Measurements from ENCODE around the gene PARK7.
"Not testable (repeated sequence)": the region's sequence is repeated elsewhere in the genome, so short reads cannot be mapped to it uniquely, and the experiment has no call there.

PARK7 gene

GRCh38 chr1:7961216-7962013, at the start of gene PARK7:
Gene PARK7, plus strand, starts transcription at chr1:7961711. Its CDS starts 1,075 bp downstream, at chr1:7962786.
- peak; percentile 100 for DNase-seq

DNA sequence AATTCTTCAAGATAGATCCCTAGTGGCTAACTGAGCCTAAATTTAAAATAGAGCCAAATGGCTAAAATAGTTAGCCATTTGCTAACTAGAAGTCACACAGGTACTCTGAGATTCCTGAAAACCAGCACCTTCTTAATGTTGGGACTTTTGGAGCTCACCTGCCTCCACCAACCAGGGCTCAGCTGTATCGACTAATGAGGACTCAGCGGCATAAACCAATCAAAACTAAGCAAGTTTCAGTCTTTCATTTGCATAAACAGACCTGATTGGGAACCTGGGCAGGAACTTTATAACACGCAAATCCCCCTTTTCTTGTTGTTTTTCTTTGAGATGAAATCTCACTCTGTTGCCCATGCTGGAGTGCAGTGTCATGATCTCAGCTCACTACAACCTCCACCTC, 49.4 kb upstream of the PARK7 start:
- no peak for DNase-seq

DNA sequence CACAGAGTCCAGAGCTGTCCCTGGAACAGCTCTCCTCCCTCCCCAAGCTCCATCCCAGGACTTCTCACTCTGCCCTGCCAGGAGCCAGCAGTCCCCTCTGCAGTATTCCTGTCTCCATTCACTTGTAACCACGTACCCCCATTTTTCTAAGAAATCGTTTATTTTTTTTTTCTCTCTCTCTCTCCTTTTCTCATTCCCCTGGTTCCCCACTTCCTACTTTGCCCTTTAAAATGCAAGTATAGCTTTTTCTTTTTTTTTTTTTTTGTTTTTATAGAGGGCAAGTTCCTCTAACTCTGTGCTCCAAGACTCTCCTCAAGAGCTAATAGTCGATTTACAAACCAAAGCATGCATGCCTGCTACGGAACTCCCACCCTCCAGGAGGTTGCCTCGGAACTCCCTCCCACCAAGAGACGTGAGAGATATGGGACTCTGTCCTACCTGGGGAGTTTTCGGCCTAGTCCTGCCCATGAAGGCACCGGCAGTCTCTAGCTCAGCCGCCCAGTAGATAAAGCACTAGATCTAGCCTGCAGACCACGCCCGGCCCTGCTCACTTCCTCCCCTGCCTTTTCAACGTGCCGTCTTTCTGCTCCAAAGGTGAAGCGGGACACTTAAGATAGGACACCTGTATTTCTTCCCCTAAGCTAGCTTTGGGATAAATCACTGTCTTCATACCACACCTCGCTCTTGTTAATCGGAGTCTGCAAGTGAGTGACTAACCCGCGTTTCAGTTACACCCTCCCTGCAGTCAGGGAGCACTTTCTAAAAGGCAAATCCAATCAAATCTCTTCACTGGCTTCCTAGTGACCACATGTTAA, 48.6 kb upstream of the PARK7 start:
- DNase-seq, result no peak

DNA sequence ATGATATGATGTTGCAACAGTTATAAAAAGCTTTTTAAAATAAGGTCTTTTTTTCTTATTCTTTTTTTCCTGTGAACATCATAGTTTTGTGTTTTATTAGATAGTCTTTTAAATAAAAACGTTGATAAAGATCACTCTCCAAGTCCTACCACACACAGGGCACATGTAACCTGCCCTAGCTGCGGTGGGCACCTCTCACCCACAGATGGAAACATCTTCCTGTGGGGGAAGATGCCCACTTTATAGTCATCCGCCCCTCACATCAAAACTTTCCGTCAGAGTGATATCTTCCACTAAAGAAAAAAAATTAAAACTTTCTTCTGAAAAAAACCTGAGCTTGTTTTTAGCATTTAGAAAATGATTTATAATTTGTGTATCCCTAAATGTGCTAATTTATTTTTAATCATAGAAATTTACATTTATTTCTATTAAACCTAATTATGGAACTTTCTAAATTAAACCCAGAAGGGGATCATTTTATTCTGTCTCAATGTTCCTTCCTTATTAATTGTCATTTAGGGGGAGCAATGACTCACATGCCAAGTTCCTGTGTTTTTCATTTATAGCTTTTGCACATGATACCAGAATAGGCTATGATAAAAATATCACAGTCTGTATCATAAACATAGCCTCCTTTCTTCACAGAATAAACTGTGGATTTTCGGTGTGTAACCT, 45.5 kb upstream of the PARK7 start:
- DNase-seq, result no peak

GRCh38 chr1:7916501-7916830, 45.0 kb upstream of the PARK7 start:
- DNase-seq, result no peak

DNA sequence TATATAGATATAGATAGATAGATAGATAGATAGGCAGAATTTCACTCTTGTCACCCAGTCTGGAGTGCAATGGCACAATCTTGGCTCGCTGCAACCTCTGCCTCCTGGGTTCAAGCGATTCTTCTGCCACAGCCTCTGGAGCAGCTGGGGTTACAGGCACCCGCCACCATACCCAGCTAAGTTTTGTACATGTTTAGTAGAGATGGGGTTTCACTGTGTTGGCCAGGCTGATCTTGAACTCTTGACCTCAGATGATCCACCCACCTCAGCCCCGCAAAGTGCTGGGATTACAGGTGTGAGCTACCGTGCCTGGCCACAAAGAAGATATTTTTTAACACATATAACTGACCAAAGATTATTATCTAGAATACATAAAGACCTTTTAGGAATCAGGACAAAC, 43.5 kb upstream of the PARK7 start:
- not testable (repeated sequence) for DNase-seq

GRCh38 chr1:7919880-7920279, 41.6 kb upstream of the PARK7 start:
- no peak for DNase-seq

GRCh38 chr1:7921796-7922195, 39.7 kb upstream of the PARK7 start:
- DNase-seq, result no peak

DNA sequence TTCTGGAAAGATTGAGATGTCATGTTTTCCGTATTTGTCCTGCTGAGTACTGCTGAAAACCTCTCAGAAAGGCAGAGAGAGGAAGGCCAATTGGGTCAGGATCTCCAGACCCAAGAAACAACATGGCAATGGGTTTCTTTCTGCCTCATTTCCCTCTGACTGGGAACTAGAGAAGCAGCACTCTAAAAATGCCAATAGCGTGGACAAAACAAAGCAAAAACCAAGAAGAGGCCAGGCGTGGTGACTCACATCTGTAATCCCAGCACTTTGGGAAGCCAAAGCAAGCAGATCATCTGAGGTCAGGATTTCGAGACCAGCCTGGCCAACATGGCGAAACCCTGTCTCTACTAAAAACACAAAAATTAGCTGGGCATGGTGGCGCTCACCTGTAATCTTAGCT, 39.2 kb upstream of the PARK7 start:
- no peak for DNase-seq

DNA sequence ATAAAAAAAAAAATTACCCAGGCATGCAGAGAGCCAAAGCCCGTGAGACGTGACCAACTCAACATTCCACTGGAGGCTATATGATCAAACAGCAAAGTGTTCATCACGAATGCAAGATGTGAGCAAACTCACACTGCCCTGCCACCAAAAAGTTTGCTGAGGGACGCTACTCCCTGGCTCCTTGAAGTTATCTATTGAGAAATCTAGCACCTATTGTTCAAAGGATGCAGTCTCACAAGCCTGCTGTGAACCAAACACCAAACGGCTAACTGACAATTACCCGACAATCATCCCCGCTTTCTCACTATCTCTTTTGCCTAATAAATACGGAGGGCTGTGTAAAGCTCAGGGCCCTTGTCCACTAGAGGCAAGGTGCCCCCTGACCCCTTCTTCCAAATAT, 34.5 kb upstream of the PARK7 start:
- DNase-seq, result not testable (repeated sequence)

DNA sequence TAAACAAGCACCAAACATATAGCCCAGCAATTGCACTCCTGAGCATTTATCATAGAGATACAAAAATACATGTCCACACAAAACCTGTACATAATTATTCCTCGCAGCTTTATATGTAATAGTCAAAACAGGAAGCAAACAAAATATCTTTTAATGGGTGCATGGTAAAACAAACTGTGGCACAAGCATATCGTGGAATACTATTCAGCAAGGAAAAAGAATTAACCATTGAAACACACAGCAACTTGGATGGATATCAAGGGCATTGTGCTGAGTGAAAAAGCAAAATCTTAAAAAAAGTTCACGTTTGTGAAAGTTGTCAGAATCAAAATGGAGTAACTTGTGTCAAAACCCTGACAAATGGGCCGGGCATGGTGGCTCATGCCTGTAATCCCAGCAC, 33.3 kb upstream of the PARK7 start:
- no peak for DNase-seq

- DNase-seq, result no peak
Observed at GRCh38 chr1:7929637-7930036, 31.9 kb upstream of the PARK7 start.

DNA sequence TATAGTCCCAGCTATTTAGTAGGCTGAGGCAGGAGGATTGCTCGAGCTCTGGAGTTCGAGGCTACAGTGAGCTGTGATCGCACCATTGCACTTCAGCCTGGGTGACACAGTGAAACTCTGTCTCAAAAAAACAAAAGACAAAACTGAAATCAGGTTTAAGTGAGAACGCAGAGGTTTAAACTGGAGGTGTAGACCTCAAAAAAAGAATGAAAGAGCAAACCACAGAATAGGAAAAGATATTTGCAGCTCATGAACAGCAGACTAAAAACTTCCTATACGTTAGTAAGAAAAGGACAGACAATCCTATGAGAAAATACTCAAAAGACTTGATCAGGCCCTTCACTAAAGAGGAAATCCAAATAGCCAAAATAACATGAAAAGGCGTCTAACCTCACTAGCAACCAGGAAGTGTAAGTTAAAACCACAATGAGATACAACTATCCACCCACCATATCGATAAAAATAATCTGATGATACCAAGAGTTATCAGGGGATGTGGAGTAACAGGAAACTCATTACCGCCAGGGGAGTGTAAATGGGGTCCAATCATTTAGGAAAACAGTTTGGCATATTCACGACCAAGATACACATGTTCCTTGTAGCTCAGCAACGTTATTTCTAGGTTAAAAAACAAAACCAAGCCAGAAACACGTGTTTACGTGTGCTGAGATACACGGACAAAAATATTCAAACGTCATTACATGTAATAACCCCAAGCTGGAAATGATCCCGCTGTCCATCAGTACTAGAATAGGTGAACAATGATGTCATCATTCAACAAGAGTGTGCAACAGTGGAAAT, 30.7 kb upstream of the PARK7 start:
- peak; percentile 28 for DNase-seq

DNA sequence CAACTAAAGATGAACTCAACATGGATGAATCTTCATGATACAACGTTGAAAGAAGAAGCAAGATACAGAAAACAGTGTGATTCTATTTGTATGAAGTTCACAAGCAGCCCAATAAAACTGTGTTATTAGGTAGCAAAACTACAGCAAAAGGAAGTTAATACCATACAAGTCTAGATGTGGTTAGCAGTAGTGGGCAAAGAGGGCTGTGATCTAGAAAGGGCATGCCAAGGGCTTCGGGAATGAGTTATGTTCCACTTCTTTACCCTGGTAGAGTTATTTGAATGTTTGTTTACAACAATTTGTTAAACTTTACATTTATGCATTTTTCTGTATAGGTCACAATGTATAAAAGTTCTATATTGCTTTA, 30.1 kb upstream of the PARK7 start:
- DNase-seq, result no peak

DNA sequence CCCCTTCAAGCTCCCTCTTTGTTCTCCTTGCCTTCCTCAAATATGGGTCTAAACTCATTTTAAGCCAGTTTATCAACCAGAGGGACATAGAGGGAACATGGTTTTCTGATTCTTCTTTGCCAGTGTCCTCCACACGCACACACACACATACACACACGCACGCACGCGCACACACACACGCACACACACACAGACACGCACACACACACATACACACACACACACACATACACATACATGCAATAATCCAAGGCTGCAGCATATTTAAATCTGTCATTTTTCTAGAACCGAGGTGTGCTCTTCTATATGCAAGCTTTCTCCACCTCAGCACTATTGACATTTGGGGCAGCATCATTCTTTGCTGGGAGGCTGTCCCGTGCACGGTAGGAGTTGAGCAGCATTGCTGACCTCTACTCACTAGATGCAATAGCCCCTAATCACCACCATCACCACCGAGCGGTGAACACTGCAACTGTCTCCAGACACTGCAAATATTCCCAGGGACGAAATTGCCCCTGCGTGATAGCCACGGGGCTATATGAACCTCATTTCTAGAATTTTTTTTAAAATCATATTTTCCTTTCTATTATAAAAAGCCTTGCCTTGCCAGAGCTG, 28.9 kb upstream of the PARK7 start:
- DNase-seq, result no peak

- no peak for DNase-seq
Observed at GRCh38 chr1:7938070-7938469, 23.4 kb upstream of the PARK7 start.

- DNase-seq, result no peak
Observed at GRCh38 chr1:7940034-7940433, 21.5 kb upstream of the PARK7 start.

DNA sequence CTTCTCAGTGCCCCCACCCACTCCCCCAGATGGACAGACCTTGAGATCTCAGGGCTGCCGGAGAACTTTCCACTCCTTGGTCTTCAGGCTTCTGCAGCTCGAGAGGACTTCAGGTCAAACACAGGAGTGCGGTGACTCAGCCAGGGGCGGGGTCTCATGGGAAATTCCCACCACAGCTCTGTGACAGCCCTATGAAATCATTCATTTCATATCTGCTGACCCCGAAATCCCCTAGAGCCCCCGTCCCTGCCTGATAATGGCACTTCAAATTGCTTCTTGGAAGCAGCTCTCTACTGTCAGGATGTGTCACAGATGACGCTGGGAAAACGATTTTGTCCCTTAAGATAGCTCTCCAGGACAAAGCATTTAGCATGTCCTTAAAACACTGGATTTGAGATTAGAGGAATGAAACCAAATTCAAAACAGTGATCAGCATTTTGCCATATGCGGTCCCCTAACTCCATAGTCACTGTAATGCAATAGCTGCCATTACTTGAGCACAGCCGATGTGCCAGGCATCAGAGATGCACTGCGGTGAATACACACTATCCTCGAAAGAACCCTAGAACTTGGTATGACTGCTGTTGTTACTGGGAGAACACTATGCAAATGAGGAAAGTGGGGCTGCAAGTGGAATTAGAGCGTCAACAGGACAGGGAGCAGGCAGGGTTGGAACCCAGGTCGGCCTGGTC, 20.6 kb upstream of the PARK7 start, which contains the start of gene TNFRSF9:
Gene TNFRSF9 (minus strand): TSS at position 95 of the 692 bp plus-strand sequence. CDS start 845 bp downstream, outside the sequence.
- peak; percentile 80 for DNase-seq

GRCh38 chr1:7941437-7941793, 20.1 kb upstream of the PARK7 start:
- no peak for DNase-seq

DNA sequence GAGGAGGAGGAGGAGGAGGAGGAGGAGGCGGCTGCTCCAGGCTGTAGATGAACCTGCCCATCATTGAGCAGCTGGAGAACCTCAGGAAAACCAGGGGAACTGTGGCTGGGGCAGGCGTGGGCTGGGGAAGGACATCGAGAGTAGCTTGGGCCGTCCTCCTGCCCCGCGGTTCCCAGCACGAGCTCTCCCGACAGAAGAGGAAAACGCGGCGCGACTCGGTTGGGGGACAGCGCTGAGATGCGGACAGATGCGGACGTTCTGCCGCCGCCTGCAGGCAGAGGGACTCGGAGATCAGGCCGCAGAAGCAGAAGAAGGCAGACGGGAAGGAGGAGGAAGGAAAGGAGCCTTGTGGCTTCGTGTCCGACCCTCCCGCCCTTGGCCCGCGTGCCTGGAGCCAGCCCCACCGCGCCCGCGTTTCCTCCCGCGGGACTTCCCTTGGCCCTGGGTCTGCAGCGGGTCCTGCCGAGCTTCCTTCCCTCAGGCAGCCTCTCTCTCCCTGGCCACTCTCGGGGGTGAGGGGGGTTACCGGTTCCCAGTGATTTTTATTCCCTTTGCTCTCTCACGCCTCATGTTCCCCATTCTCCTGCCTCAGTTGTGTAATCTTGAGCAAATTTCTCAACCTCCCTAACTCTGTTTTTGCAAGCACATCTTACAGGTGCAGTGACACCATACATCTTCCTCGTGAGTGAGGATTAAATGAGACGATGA, 19.1 kb upstream of the PARK7 start:
- no peak for DNase-seq

DNA sequence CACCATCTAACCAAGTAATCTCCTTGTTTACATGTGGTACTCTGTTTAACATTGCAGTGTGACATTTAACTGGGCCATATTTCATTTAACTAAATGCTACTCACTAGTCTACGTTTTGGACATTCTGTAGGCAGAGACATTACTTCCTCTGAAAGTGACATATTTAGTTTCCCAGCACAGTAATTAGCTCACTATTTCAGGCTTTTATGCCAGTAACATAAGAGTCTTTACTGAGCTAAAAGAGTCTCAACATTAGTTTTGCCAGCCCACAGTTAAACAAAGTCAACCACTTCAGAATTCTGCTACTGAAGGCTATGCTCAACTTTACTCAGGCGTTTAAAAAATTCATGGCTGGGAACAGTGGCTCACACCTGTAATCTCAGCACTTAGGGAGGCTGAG, 18.3 kb upstream of the PARK7 start:
- DNase-seq, result no peak
